Spinal cord (tissue), 10 donors: Measurements from ENCODE around the gene FBXW9. TPM values are rescaled to one million over a fixed set of nuclear protein-coding genes. Genes with fewer than 3 reads are reported as not detected.
A peak's percentile ranks its signal among the peaks of the same experiment; 100 is the strongest.

Source experiments
- DNase-seq, 6 donors: peaks; one replicate each; pipeline versions ENCODE4 v3.0.0 to v3.0.0-alpha.2; 2013 to 2015; ENCODE audit warnings: low spot score in 6 of 6, low read depth in 4 of 6
- H3K27ac ChIP-seq: one replicate; pipeline ENCODE4 v1.5.1; 2013; ENCODE audit warnings: low read depth, low read length, control low read depth
- H3K27me3 ChIP-seq: one replicate; pipeline ENCODE4 v1.6.1; 2013; ENCODE audit warnings: low read length; ENCODE audit not compliant: control insufficient read depth, insufficient read depth
- H3K36me3 ChIP-seq: one replicate; pipeline ENCODE4 v1.6.1; 2013; ENCODE audit warnings: low read length; ENCODE audit not compliant: control insufficient read depth, insufficient read depth
- H3K4me1 ChIP-seq: one replicate; pipeline ENCODE4 v1.6.1; 2013; ENCODE audit warnings: low read length; ENCODE audit not compliant: control insufficient read depth, insufficient read depth
- H3K4me3 ChIP-seq: one replicate; pipeline ENCODE4 v1.5.1; 2013; ENCODE audit warnings: low read depth, low read length, control low read depth
- H3K9me3 ChIP-seq: one replicate; pipeline ENCODE4 v1.6.1; 2013; ENCODE audit warnings: low read length; ENCODE audit not compliant: control insufficient read depth, insufficient read depth
- WGBS: methylation state at CpG from one replicate; pipeline ENCODE4 v1.1.5; 2013; ENCODE audit warnings: missing lambda C conversion rate; ENCODE audit not compliant: insufficient coverage; 5-methylcytosine and 5-hydroxymethylcytosine counted together
- polyA plus RNA-seq, 2 donors: library from polyadenylated mRNA; unstranded; fragments of 120-200 nt; gene quantifications; one replicate each; pipeline ENCODE4 v1.2.1, GENCODE V29; 2013; ENCODE audit not compliant: insufficient read length in 2 of 2
- total RNA-seq, 2 donors: library from RNA; depleted of rRNA in 1 of 2; stranded (reverse); fragments of 120-200 nt in 1 of 2; fragments of >200 nt in 1 of 2; gene quantifications; one replicate each; pipeline versions ENCODE4 v1.2.3 to v1.2.4, GENCODE V29; 2013 to 2014
- donor health status: healthy.

FBXW9 gene
- total and polyA plus RNA-seq, 4 donors: 6.2 to 21.7 (median 18.4) TPM

DNA sequence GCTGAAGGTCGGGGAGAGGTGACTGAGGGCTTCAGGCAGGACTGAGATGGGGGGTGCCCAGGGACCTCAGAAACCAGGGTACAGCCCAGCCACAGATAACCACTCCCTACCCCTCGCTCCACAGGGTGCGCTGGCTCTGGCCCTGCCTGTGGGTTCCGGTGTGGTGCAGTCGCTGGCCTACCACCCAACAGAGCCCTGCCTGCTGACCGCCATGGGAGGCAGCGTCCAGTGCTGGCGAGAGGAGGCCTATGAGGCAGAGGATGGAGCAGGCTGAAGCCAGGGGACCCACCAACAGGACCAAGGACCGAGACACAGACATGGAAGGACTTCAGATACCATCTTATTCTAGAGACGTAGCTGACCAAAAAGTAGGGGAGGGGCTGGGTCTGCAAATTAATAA lies 21.0 kb downstream of the FBXW9 start:
- Histone ChIP-seq H3K36me3 (peaks cover 90% of the 10 kb centered on the region), H3K27me3 (no peaks in the 10 kb centered on the region), H3K4me3 (no peak overlapping the region), H3K9me3 (no peaks in the 10 kb centered on the region), H3K4me1 (peaks cover 15% of the 10 kb centered on the region), H3K27ac (no peak overlapping the region)
- 100% methylated on average over 10 of the region's 10 CpGs for WGBS
- no peak for DNase-seq

DNA sequence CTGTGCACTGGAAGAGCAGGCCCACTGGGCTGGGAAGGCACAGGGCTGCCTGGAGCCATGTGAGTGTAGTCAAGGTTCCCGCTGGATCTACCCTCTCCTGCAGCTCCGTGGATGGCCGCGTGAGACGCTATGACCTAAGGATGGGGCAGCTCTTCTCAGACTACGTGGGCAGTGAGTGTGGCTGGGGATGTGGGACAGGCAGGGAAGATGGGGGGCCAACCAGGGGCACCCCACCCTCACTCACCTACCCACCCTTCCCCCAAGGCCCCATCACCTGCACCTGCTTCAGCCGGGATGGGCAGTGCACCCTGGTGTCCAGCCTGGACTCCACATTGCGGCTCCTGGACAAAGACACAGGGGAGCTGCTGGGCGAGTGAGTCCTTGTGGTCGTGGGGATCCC lies 23.7 kb downstream of the FBXW9 start:
- no peak for DNase-seq
- H3K9me3 ChIP-seq: no peaks in the 10 kb centered on the region
- H3K27me3 ChIP-seq: no peaks in the 10 kb centered on the region
- peaks cover 30% of the 10 kb centered on the region for H3K4me1 ChIP-seq
- no peak overlapping the region for H3K4me3 ChIP-seq
- H3K27ac ChIP-seq: no peak overlapping the region
- H3K36me3 ChIP-seq: peaks cover 73% of the 10 kb centered on the region
- WGBS: 83% methylated on average over 7 of the region's 10 CpGs

DNA sequence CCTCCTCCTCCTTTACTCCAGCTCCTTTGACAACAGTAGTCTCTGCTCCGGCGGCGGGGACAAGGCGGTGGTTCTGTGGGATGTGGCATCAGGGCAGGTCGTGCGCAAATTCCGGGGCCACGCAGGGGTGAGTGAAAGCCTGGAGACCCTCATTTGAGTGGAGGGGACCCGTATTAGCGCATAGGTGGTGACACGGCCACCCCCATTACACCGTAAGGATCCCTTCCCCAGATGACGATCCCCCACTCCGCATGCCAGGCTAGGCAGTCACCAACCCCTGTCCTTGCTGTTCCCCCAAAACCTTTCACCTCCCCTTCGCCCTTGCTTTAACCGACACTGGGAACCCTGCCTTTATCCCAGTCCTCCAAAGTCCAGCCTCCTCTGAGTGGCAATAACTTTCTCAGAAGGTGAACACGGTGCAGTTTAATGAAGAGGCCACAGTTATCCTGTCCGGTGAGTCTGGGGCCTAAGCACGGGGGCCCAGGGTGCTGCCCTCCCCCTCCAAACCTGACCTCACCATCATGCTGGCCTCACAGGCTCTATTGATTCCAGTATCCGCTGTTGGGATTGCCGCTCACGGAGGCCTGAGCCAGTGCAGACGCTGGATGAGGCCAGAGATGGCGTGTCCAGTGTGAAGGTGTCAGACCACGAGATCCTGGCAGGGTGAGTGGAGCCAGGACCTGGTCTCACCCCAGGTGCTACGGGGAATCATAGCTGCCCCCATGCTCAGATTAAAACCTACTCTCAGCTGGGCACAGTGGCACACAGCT lies 26.1 kb downstream of the FBXW9 start:
- Histone ChIP-seq H3K27me3 (no peaks in the 10 kb centered on the region), H3K27ac (no peak overlapping the region), H3K36me3 (peaks cover 54% of the 10 kb centered on the region), H3K9me3 (no peaks in the 10 kb centered on the region), H3K4me3 (peak overlapping the region; percentile 99), H3K4me1 (peaks cover 44% of the 10 kb centered on the region)
- no peak for DNase-seq
- WGBS: 61% methylated on average over 17 of the region's 26 CpGs

DNA sequence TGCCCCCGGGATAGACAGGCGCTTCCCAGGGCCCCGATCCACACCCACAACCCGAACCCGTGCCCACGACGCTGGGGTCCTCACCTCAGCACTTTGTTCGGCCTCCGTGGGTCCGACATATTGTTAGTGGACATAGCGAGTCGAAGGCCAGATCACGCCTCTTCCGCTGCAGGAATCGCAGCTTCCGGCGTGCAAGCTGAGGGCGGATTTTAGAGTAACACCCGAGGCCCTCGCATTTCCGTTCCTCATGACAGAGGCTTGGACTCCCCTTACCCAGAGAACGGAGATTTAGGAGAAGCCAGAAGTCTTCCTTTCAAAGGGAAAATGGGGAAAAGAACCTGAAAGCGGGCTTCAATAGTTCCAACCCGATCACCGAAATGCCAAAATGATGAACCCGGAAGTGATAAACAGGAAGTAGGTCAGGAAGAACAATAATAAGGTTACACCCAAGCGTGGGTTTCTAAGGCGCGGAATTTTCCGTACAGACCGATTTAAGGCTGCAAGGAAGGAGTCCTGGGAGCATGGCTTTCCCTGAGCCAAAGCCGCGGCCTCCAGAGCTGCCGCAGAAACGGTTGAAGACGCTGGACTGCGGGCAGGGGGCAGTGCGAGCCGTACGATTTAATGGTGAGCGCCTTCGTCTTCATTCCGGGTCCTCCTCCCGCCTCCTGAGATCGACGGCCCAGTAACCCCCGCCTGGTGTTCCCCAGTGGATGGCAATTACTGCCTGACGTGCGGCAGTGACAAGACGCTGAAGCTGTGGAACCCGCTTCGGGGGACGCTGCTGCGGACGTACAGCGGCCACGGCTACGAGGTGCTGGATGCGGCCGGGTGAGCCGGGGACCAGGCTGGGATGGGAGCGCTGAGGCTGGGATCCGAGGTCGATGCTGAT lies 26.9 kb downstream of the FBXW9 start:
- Histone ChIP-seq H3K27ac (peak overlapping the region; percentile 95), H3K9me3 (no peaks in the 10 kb centered on the region), H3K27me3 (no peaks in the 10 kb centered on the region), H3K36me3 (peaks cover 54% of the 10 kb centered on the region), H3K4me1 (peaks cover 44% of the 10 kb centered on the region), H3K4me3 (peak overlapping the region; percentile 99)
- under 1% methylated on average over 62 of the region's 64 CpGs for WGBS
- peak; percentile 68 to 95 (median 86) for DNase-seq

DNA sequence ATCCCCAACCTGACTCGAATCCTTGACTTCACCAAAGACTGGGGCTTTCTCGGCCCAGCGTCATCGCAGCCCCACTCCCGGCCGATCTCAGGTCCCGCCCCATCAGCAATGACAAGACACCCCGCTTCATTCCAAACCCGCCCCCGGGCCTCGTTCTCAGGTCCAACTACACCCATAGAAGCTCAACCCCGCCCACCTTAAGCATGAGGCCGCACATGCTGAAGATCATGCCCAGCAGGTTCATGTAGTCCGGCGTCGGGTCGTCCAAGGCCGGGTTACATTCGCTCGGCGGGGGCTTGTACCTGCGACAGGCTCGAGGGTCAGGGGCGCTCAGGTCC lies 27.5 kb downstream of the FBXW9 start:
- DNase-seq: peak in 2 of 6 donors; percentile 47 to 58
- peaks cover 54% of the 10 kb centered on the region for H3K36me3 ChIP-seq
- H3K27ac ChIP-seq: peak overlapping the region; percentile 95
- H3K4me1 ChIP-seq: peaks cover 44% of the 10 kb centered on the region
- no peaks in the 10 kb centered on the region for H3K27me3 ChIP-seq
- peak overlapping the region; percentile 99 for H3K4me3 ChIP-seq
- H3K9me3 ChIP-seq: no peaks in the 10 kb centered on the region
- WGBS: under 1% methylated on average over 24 of the region's 24 CpGs

DNA sequence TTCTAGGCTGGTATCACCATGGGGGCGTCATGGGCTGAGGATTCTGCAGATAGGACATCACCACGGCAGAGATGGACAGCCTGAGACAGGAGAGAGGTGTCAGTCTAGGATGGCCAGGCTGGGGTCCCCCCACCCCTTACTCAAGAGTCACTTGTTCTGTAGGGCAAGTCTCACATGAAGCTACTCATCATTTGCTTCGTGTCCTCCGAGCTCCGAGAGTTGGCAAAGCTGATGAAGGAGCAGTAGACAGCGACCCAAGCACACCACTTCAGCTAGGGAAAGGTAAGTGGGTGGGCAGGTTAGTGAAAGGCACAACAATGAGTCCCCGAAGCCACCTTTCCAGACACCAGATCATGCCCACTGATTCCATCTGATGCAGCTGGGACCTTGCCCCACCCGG lies 28.1 kb downstream of the FBXW9 start:
- no peaks in the 10 kb centered on the region for H3K27me3 ChIP-seq
- peaks cover 54% of the 10 kb centered on the region for H3K36me3 ChIP-seq
- H3K9me3 ChIP-seq: no peaks in the 10 kb centered on the region
- peaks cover 44% of the 10 kb centered on the region for H3K4me1 ChIP-seq
- peak overlapping the region; percentile 95 for H3K27ac ChIP-seq
- WGBS: 92% methylated on average over 6 of the region's 8 CpGs
- H3K4me3 ChIP-seq: peak overlapping the region; percentile 99
- no peak for DNase-seq

DNA sequence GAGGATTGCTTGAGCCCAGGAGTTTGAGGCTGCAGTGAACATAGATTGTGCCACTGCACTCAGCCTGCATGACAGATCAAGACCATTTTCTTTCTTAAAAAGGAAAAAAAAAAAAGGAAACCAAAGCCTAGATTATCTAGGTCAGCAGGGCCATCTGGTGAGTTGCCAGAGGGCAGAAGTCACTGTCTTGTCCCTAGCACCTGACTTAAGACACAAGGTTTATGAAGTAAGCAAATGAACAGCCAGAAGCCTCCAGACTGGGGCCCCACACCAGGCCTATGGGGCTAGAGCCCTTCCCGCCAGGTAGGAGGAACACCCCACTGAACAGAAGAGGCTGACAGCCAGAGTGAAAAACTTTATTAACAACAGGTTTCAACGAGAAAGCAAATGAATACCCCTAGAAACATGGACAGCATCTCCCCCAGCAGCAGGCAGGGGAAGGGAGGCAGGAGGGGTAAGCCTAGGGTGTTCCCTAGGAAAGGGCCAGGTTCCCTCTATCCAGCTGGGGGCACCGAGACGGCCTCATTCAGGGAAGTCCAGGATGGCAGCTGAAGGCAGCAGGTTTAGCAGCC lies 28.6 kb downstream of the FBXW9 start:
- no peak for DNase-seq
- peaks cover 54% of the 10 kb centered on the region for H3K36me3 ChIP-seq
- H3K9me3 ChIP-seq: no peaks in the 10 kb centered on the region
- no peaks in the 10 kb centered on the region for H3K27me3 ChIP-seq
- WGBS: 82% methylated on average over 2 of the region's 4 CpGs
- H3K4me3 ChIP-seq: no peak overlapping the region
- H3K27ac ChIP-seq: no peak overlapping the region
- peaks cover 44% of the 10 kb centered on the region for H3K4me1 ChIP-seq

DNA sequence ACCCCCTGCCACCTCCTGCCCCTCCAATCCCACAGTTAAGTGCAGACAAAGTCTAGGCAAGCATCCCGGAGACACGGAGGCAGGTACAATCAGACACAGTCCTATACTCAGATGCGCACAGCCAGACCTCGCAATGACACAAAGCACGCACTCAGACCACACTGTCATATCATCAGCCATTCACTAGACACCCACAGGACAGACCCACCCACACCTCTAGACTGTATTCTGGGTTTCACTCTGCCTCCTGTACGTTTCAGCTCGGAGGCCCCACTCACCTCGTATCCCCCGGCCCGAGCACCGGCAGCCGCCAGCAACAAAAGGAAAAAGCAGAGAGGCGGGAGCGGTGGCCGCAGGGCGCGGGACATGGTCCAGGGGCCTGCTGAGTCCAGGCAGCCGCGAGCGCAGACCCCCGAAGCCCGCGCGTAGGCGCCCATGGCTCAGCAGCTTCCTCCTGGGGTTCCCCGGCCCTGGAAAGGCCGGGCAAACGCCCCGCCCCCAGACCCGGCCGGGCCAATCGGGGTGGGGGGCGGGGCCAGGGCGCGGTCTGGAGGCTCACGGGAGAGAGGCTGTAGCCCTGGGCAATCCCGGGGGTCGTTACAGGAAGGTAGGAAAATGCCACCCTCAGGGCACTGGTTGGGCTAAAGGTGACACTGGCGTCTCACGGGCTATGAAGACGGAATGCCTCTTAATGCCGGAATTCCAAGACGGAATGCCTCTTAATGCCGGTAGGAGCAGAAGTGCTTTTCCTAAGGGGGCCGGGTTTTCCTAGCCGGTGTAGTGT lies 30.0 kb downstream of the FBXW9 start, which contains the start of the genes MAN2B1 and WDR83:
TSS of gene MAN2B1 (minus strand) at position 478 of the 784 bp plus-strand sequence. CDS start at position 437, 41 bp downstream.
TSS of gene WDR83 (plus strand) at position 543 of the 784 bp plus-strand sequence. CDS start 2,984 bp downstream, outside the sequence.
- H3K27me3 ChIP-seq: no peaks in the 10 kb centered on the region
- WGBS: 1% methylated on average over 46 of the region's 46 CpGs
- DNase-seq: peak in 5 of 6 donors; percentile 49 to 94 (median 76)
- peaks cover 44% of the 10 kb centered on the region for H3K4me1 ChIP-seq
- peak within 1 kb of the TSS; percentile 78 for H3K4me3 ChIP-seq
- peak within 1 kb of the TSS; percentile 61 for H3K27ac ChIP-seq
- peaks cover 55% of the 10 kb centered on the region for H3K36me3 ChIP-seq
- H3K9me3 ChIP-seq: no peaks in the 10 kb centered on the region
